AG10803 (cell line): ENCODE results near the gene LTBP1.
"Not testable (repeated sequence)": the region's sequence is repeated elsewhere in the genome, so short reads cannot be mapped to it uniquely, and the experiment has no call there.

Source experiments
- DNase-seq: peaks from one replicate; pipeline ENCODE4 v3.0.0; 2010; ENCODE audit warnings: low read depth
- H3K4me3 ChIP-seq: 2 replicates; pipeline ENCODE4 v1.5.1; 2011; ENCODE audit warnings: mild to moderate bottlenecking, low read length, control low read depth
- CTCF ChIP-seq: conservative IDR thresholded peaks from 2 replicates; pipeline ENCODE4 v1.5.1; 2011; ENCODE audit warnings: mild to moderate bottlenecking, low read length, control low read depth, inconsistent platforms

The LTBP1 gene

GRCh38 chr2:32904751-32905150 is 42.0 kb upstream of the LTBP1 start:
- no peak overlapping the region for H3K4me3 ChIP-seq
- DNase-seq, result no peak
- TF ChIP-seq CTCF, result no peak

GRCh38 chr2:32905270-32905669 is 41.5 kb upstream of the LTBP1 start:
- H3K4me3 ChIP-seq, result no peak overlapping the region
- DNase-seq, result no peak
- no peak for TF ChIP-seq CTCF

- H3K4me3 ChIP-seq, result no peak overlapping the region
- no peak for TF ChIP-seq CTCF
- DNase-seq, result no peak
Measured at GRCh38 chr2:32910883-32911598, 35.7 kb upstream of the LTBP1 start.

- H3K4me3 ChIP-seq, result no peak overlapping the region
- no peak for DNase-seq
- no peak for TF ChIP-seq CTCF
Measured at GRCh38 chr2:32915694-32916093, 31.1 kb upstream of the LTBP1 start.

- no peak for DNase-seq
- no peak for TF ChIP-seq CTCF
- H3K4me3 ChIP-seq, result no peak overlapping the region
Measured at GRCh38 chr2:32918774-32919173, 28.0 kb upstream of the LTBP1 start.

- not testable (repeated sequence) for H3K4me3 ChIP-seq, DNase-seq
Measured at GRCh38 chr2:32919901-32920300, 26.9 kb upstream of the LTBP1 start.

GRCh38 chr2:32921486-32921885 is 25.3 kb upstream of the LTBP1 start:
- DNase-seq, H3K4me3 ChIP-seq: not testable (repeated sequence)

- TF ChIP-seq CTCF, result no peak
- no peak overlapping the region for H3K4me3 ChIP-seq
- DNase-seq, result no peak
Measured at GRCh38 chr2:32922501-32922900, 24.3 kb upstream of the LTBP1 start.
